Type B pancreatic cell (in vitro differentiated cells): ENCODE results near the gene RTN4RL1. TPM values are rescaled to one million over a fixed set of nuclear protein-coding genes. Genes with fewer than 3 reads are reported as not detected.

ENCODE experiments used
- DNase-seq: peaks from one replicate; pipeline ENCODE4 v3.0.0; 2021; ENCODE audit warnings: mixed read lengths; ENCODE audit not compliant: unreplicated experiment; ENCODE audit errors: extremely low spot score
- H3K27ac Mint-ChIP-seq: 2 replicates; pipeline ENCODE4 v1.8.0; 2021; ENCODE audit warnings: mild to moderate bottlenecking, mixed read lengths
- H3K27me3 Mint-ChIP-seq: 2 replicates; pipeline ENCODE4 v1.8.0; 2021; ENCODE audit warnings: mixed read lengths
- H3K36me3 Mint-ChIP-seq: 2 replicates; pipeline ENCODE4 v1.8.0; 2021; ENCODE audit warnings: mixed read lengths
- H3K4me1 Mint-ChIP-seq: one replicate; pipeline ENCODE4 v1.8.0; 2021; ENCODE audit warnings: mixed read lengths; ENCODE audit not compliant: unreplicated experiment
- H3K4me3 Mint-ChIP-seq: 2 replicates; pipeline ENCODE4 v1.8.0; 2021; ENCODE audit warnings: mild to moderate bottlenecking, mixed read lengths
- H3K9me3 Mint-ChIP-seq: 2 replicates; pipeline ENCODE4 v1.8.0; 2021; ENCODE audit warnings: mixed read lengths
- total RNA-seq: library from RNA; stranded (reverse); gene quantifications from 2 replicates; pipeline ENCODE4 v1.2.1, GENCODE V29; 2021; ENCODE audit warnings: low replicate concordance
- TF ChIP-seq, protein P1 (sequence below): fragments of 200-600 bp; sonication (generic); conservative IDR thresholded peaks from 2 replicates; pipeline ENCODE4 v1.5.0; 2021; ENCODE audit warnings: antibody characterized with exemption, mild to moderate bottlenecking

Gene RTN4RL1
- total RNA-seq, 1 donor from 2014 or later, result 1.7 TPM

DNA sequence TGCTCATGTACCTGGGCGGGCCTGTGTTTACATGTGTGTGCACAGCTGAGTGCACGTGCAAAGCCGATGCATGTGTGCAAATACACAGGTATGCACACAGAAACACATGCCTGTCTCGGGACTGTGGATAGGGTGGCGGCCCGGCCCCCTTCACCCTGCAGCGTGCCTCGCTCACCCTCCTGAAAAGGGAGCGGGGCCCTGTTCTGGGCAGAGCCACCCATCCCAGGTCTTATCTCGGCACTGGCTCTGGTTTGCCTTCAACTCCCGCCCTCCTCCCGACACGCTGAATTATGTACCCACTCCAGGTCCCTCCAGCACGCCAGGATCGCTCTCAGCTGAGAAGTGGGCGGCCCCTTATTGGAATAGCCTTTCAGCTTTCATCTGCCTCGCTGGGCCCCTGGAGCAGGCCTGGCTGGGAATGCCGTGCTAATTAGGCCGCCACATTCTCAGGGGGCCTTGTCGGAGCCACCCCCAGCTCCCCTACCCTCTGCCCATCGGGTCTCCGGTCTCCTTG, 77.8 kb downstream of the RTN4RL1 start:
- TF ChIP-seq, protein P1, sequence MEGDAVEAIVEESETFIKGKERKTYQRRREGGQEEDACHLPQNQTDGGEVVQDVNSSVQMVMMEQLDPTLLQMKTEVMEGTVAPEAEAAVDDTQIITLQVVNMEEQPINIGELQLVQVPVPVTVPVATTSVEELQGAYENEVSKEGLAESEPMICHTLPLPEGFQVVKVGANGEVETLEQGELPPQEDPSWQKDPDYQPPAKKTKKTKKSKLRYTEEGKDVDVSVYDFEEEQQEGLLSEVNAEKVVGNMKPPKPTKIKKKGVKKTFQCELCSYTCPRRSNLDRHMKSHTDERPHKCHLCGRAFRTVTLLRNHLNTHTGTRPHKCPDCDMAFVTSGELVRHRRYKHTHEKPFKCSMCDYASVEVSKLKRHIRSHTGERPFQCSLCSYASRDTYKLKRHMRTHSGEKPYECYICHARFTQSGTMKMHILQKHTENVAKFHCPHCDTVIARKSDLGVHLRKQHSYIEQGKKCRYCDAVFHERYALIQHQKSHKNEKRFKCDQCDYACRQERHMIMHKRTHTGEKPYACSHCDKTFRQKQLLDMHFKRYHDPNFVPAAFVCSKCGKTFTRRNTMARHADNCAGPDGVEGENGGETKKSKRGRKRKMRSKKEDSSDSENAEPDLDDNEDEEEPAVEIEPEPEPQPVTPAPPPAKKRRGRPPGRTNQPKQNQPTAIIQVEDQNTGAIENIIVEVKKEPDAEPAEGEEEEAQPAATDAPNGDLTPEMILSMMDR, result no peak
- H3K36me3 Mint-ChIP-seq, result no peaks in the 10 kb centered on the region
- H3K4me3 Mint-ChIP-seq, result no peak overlapping the region
- H3K9me3 Mint-ChIP-seq, result no peaks in the 10 kb centered on the region
- no peak for DNase-seq
- peaks cover 20% of the 10 kb centered on the region for H3K4me1 Mint-ChIP-seq
- H3K27ac Mint-ChIP-seq, result peak overlapping the region; percentile 29
- H3K27me3 Mint-ChIP-seq, result no peaks in the 10 kb centered on the region

GRCh38 chr17:1946021-1946932, 78.9 kb downstream of the RTN4RL1 start:
- Mint-ChIP-seq H3K4me3 (no peak overlapping the region), H3K36me3 (no peaks in the 10 kb centered on the region), H3K27me3 (no peaks in the 10 kb centered on the region), H3K27ac (no peak overlapping the region), H3K9me3 (no peaks in the 10 kb centered on the region), H3K4me1 (peaks cover 20% of the 10 kb centered on the region)
- DNase-seq, result no peak
- TF ChIP-seq, protein P1, result no peak

DNA sequence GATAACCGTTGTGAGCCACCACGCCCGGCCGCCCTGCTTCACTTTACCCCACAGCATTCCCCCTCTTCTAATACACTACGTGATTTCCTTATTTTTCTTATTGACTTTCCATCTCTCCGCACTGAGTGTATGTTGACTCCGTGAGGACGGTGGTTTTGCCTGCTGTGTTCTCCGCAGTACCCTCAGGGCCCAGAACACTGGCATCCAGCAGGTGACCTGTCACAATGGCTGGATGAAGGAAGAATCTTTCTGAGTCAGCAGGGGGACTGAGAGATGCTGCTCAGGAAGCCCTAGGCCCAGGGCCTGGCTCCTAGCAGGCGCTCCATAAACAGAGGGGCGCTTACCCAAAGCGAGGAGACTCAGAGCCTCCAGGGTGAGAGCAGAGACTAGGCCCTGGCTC, 79.5 kb downstream of the RTN4RL1 start:
- no peak overlapping the region for H3K4me3 Mint-ChIP-seq
- TF ChIP-seq, protein P1, result no peak
- no peak for DNase-seq
- no peaks in the 10 kb centered on the region for H3K9me3 Mint-ChIP-seq
- no peak overlapping the region for H3K27ac Mint-ChIP-seq
- no peaks in the 10 kb centered on the region for H3K27me3 Mint-ChIP-seq
- peaks cover 20% of the 10 kb centered on the region for H3K4me1 Mint-ChIP-seq
- H3K36me3 Mint-ChIP-seq, result no peaks in the 10 kb centered on the region

- H3K36me3 Mint-ChIP-seq, result no peaks in the 10 kb centered on the region
- H3K9me3 Mint-ChIP-seq, result no peaks in the 10 kb centered on the region
- H3K27ac Mint-ChIP-seq, result no peak overlapping the region
- TF ChIP-seq, protein P1, result no peak
- no peaks in the 10 kb centered on the region for H3K27me3 Mint-ChIP-seq
- H3K4me1 Mint-ChIP-seq, result peaks cover 20% of the 10 kb centered on the region
- DNase-seq, result no peak
- no peak overlapping the region for H3K4me3 Mint-ChIP-seq
Observed at GRCh38 chr17:1943436-1943831, 81.7 kb downstream of the RTN4RL1 start.

GRCh38 chr17:1942666-1943435, 82.3 kb downstream of the RTN4RL1 start:
- Mint-ChIP-seq H3K27me3 (no peaks in the 10 kb centered on the region), H3K4me1 (peaks cover 20% of the 10 kb centered on the region)

More at GRCh38 chr17:1942666-1943435, 82.3 kb downstream of the RTN4RL1 start:
- Mint-ChIP-seq H3K4me3 (no peak overlapping the region), H3K36me3 (no peaks in the 10 kb centered on the region), H3K27ac (no peak overlapping the region), H3K9me3 (no peaks in the 10 kb centered on the region)
- DNase-seq, result no peak
- TF ChIP-seq, protein P1, result no peak
